HG03378 (cell line): ENCODE results near the gene CCDC3.
"Not testable (repeated sequence)": the region's sequence is repeated elsewhere in the genome, so short reads cannot be mapped to it uniquely, and the experiment has no call there.

Experiments used
- ATAC-seq: cut with Tn5 transposase; IDR thresholded peaks from one replicate; pipeline ENCODE4 v1.9.1; 2021; ENCODE audit warnings: mild to moderate bottlenecking, moderate library complexity; ENCODE audit not compliant: unreplicated experiment

Gene CCDC3

DNA sequence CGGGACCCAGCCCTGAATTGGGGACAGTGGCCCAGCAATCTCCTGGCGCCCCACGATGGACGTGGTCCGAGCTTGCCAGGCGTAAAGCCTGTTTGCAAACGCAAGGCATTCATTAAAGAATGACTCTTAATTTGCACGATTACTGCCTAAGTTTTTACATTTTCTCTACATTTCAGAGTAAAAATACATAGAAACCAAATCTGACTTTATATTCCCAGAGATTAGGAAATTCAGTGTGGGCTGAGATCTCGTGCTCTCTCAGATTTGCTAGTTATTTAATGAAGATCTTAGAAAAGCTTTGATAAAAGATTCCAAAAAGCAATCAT, 337 bp upstream of the CCDC3 start:
- ATAC-seq: no peak

DNA sequence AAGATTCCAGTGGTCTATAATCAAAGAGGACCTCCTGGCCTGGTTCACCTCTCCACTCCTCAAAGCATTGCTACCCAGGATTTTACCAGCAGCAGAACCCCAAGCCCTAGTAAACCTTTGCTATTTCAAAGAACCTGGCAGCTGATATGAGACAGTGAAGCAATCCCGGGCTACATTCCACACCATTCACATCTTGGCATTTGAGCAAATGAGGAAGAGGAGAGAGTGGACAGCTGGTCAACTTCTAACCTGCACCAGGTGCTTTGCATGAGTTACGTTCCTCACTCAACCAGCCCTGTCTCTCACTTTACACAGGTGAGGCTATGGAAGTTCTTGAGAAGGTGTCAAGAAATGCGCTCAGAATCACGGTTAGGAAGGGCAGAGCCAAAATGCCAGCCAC, 1.1 kb downstream of the CCDC3 start:
- no peak for ATAC-seq

DNA sequence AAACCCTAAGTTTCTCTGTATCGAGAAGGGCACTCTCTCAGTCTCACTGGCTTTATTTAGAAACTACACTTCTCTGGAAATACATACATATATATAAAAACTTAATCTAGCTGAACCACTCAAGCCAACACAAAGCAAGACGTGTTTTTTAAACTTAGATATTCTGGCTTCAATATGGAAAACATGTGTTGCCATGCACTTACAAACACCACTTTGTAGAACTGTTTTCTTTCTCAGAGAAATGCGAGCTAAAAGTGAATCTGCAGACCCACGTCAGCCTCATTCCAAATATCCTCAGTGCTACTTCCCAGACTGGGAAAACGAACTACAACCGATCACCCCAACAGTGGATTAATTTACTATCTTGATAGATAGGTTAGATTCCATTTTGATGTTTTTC, 1.7 kb downstream of the CCDC3 start:
- ATAC-seq: no peak

- no peak for ATAC-seq
Measured at GRCh38 chr10:12995425-12995861, 6.1 kb downstream of the CCDC3 start.

GRCh38 chr10:12993595-12993994, 7.9 kb downstream of the CCDC3 start:
- ATAC-seq: no peak

DNA sequence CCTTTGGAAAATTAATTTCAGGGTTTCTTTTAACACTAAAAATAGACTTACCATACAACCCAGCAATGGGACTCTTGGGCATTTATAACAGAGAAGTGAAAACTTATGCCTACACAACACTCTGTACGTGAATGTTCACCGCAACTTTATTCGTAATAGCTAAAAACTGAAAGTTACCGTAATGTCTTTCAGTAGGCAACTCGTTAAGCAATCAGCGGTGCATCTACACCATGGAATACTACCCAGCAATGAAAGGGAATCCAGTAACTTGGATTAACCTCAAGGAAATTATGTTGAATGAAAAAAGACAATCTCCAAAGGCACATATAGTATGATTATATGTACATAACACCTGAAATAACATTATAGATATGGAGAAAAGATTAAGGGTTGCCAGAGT, 16.2 kb downstream of the CCDC3 start:
- no peak for ATAC-seq

GRCh38 chr10:12984165-12984747, 17.3 kb downstream of the CCDC3 start:
- ATAC-seq: no peak

GRCh38 chr10:12983568-12983967, 17.9 kb downstream of the CCDC3 start:
- not testable (repeated sequence) for ATAC-seq

DNA sequence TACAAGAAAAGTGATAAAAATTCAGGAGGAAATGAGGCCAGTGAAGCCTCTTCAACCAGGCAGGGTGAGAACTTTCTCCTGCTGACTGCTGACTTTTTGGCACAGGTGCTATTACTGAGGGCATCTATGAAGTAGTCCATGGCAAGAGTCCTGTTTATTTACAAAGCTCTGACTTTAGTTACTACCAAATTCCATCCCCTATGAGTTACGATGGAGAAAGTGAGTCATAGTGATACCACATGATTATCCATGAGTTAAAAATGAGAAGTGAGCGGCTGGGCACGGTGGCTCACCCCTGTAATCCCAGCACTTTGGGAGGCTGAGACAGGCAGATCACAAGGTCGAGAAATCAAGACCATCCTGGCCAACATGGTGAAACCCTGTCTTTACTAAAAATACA, 19.9 kb downstream of the CCDC3 start:
- no peak for ATAC-seq

DNA sequence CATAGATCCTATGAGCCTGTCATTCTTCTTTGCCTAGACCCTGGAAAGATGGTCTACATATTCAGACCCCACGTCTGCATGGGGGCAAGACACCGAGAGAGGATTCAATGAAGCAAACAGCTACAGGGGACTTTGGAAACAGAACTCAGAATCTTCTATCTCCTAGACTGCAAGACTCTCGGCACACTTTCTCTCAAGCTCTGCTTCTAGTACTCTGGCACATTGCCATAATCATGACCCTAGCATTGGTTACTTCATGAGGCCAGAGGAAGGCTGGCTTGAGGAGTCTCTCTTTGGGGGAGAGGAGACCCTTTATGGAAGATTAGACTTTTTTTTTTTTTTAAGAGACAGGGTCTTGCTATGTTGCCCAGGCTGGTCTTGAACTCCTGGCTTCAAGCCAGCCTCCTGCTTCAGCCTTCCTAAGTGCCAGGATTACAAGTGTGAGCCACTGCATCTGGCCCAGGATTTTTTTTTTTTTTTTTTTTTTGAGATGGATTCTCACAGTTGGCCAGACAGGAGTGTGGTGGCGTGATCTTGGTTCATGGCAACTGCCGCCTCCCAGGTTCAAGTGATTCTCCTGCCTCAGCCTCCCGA, 20.7 kb downstream of the CCDC3 start:
- ATAC-seq: no peak

GRCh38 chr10:12980102-12980661, 21.3 kb downstream of the CCDC3 start:
- ATAC-seq: no peak

- no peak for ATAC-seq
Measured at GRCh38 chr10:12978891-12979290, 22.6 kb downstream of the CCDC3 start.

DNA sequence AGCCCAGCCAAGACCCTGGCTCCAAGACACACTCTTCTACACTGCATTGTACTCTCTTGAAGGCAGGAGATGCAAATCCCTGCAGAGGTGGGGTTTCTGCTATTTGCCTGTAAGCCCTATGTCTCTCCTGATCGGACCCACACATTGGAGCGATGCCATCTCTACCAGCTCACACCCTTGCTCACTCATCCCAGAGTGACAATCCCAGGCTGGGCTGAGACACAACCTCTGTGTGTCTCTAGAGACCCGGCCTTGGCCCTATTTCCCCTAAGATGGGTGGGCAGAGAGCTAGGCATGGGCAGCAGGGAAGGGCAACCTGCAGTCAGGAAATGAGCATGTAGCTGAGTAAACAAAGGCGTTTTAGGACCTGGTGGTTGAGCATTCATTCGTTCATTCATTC, 25.6 kb downstream of the CCDC3 start:
- ATAC-seq: no peak

- ATAC-seq: no peak
Measured at GRCh38 chr10:12975266-12975665, 26.2 kb downstream of the CCDC3 start.

- ATAC-seq: no peak
Measured at GRCh38 chr10:12974491-12975199, 26.9 kb downstream of the CCDC3 start.

DNA sequence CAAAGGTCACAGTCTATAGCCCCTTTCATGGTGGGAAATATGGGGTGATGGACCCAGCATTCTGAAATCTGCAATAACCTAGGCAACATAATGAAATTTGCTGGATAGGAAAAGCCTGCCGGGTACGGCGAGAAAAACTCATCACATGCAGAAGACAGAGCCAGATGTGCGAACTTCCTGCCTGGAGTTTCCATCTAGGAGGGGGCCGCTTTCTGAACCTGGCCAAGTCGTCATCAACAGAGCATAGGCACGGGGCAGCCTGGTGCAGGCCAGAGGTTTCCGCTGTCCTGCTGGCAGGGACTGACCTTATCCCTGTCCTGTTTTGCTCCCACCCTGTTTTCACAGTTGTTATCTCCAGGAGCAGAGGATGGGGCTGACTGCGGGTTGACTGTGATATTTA, 27.4 kb downstream of the CCDC3 start:
- ATAC-seq: no peak

DNA sequence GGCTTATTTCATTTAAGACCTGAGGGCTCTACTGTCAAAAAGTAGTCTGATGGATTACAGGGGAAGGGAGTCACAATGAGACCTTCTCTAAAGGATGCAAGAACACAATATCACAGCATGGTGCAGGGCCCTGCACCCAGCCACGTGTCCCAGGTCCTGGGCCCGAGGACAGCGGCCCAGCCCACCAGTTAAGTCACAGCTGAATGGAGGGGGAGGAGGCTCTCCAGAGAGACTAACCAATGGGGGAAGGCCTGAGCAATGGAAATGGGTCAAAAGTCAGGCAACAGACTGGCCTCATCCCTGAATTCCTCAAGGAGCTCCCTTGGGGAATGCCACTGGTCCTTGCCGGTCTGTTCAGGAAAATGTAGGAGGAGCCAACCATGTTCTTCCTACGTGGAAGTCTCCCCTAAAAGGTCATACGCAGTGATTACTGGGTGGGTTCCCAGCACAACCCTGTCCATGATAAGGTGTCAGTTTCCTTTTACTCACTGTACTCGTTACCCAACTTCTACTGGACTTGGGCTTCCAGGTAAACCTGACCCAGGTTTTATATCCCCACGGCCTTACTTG, 28.3 kb downstream of the CCDC3 start:
- no peak for ATAC-seq

DNA sequence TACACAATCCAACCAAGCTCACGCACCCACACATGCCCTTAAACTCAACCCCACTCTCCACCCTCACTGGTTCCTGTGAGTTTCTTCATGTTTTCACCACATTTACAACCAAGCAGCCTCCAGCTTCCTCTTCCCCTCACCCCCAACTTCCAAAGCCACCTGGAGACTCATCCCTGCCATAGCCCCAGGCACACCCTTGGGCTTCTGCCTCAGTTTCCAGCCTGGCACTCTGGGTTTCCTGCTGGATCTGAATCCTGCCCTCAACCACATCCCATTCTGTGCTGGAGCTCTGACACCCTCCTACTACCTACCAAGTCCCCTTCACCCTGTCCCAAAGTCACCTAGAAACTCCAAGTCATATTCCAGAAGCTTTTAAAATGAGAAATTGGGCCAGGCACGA, 29.4 kb downstream of the CCDC3 start:
- ATAC-seq: no peak

DNA sequence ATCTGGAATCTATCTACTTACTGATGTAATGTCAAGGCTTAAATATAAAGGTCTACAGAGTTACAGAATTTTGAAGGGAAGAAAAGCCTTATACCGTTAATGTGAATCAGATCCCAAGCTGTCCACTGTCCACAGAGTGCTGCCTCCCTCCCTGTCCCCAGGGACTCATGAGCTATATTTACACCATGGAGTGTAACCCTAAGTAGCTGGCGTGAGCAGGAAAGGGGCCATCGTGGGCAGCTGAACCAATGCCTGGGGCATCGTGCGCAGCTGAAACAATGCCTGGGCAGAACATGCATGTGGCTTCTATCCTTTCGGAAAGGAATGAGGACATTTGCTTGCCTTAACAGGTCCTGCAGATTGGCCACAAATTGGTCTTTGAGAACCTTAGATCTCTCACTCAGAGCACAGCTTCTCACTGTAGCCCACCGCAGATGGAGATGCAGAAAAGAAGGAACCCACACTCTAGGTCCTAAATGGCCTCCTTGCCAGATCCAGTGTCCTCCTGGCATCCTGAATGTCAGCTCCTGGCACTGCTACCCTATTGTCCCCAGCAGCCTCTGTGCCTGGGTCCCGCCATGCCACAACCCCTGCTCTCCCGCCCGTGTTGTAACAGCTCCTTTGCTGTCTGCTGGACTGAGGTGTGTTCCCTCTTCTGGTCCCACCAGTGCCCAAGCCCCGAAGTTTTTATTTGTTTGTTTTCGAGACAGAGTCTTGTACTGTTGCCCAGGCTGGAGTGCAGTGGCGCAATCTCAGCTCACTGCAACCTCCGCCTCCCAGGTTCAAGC, 30.3 kb downstream of the CCDC3 start:
- ATAC-seq: no peak

DNA sequence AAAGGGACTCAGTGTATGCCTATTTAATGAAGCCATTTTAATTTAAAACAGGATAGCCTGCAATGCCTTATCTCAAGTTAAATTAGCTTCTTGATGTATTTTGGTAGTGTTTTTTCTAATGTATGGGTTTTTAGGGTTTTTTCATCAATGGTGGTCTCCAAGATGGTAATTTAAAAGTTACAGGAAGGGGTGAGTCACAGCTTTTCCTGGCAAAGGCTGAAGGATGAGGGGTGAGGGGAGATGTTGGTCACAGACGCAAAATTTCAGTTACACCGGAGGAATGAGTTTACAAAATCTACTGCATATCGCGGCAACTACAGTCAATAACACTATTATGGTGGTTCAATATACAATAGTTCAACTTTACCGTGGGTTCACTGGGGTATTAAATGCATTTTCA, 31.6 kb downstream of the CCDC3 start:
- ATAC-seq: no peak

- no peak for ATAC-seq
Measured at GRCh38 chr10:12966067-12966466, 35.4 kb downstream of the CCDC3 start.
